ENCODE results near the gene SUN2.

The SUN2 gene

GRCh38 chr22:38750638-38751037 is 5.2 kb downstream of the SUN2 start:
- TF ChIP-seq ZBTB7A (IDR thresholded peaks at IDR 0.05; ENCODE audit: low read depth) (no peak), REST (IDR thresholded peaks at IDR 0.05; ENCODE audit: low read depth) (no peak), NFIC (IDR thresholded peaks at IDR 0.05) (no peak), CEBPB (IDR thresholded peaks at IDR 0.05) (no peak), EP300 (IDR thresholded peaks at IDR 0.05; ENCODE audit: borderline replicate concordance) (no peak), FOXM1 (IDR thresholded peaks at IDR 0.05; ENCODE audit: borderline replicate concordance, low read depth) (no peak), MAX (IDR thresholded peaks at IDR 0.05) (no peak), TAF1 (IDR thresholded peaks at IDR 0.05; ENCODE audit: low read depth) (no peak), USF1 (IDR thresholded peaks at IDR 0.05) (no peak), TEAD4 (IDR thresholded peaks at IDR 0.05) (no peak), YY1 (IDR thresholded peaks at IDR 0.05; ENCODE audit: low read depth) (no peak), CREB1 (IDR thresholded peaks at IDR 0.05; ENCODE audit: low read depth) (no peak), EGR1 (IDR thresholded peaks at IDR 0.05) (no peak), TCF12 (IDR thresholded peaks at IDR 0.05; ENCODE audit: low read depth) (no peak), RAD21 (IDR thresholded peaks at IDR 0.05; ENCODE audit: low read depth) (no peak)

GRCh38 chr22:38750104-38750503 is 5.7 kb downstream of the SUN2 start:
- TF ChIP-seq RAD21 (IDR thresholded peaks at IDR 0.05; ENCODE audit: low read depth), result no peak
- no peak for TF ChIP-seq TCF12 (IDR thresholded peaks at IDR 0.05; ENCODE audit: low read depth)
- no peak for TF ChIP-seq EP300 (IDR thresholded peaks at IDR 0.05; ENCODE audit: borderline replicate concordance)
- no peak for TF ChIP-seq FOXM1 (IDR thresholded peaks at IDR 0.05; ENCODE audit: borderline replicate concordance, low read depth)
- no peak for TF ChIP-seq ZBTB7A (IDR thresholded peaks at IDR 0.05; ENCODE audit: low read depth)
- no peak for TF ChIP-seq CREB1 (IDR thresholded peaks at IDR 0.05; ENCODE audit: low read depth)
- TF ChIP-seq REST (IDR thresholded peaks at IDR 0.05; ENCODE audit: low read depth), result no peak
- no peak for TF ChIP-seq CEBPB (IDR thresholded peaks at IDR 0.05)
- TF ChIP-seq EGR1 (IDR thresholded peaks at IDR 0.05), result no peak
- TF ChIP-seq USF1 (IDR thresholded peaks at IDR 0.05), result no peak
- no peak for TF ChIP-seq YY1 (IDR thresholded peaks at IDR 0.05; ENCODE audit: low read depth)
- TF ChIP-seq MAX (IDR thresholded peaks at IDR 0.05), result no peak
- no peak for TF ChIP-seq TEAD4 (IDR thresholded peaks at IDR 0.05)
- TF ChIP-seq NFIC (IDR thresholded peaks at IDR 0.05), result no peak
- no peak for TF ChIP-seq TAF1 (IDR thresholded peaks at IDR 0.05; ENCODE audit: low read depth)

GRCh38 chr22:38748487-38749136 is 7.2 kb downstream of the SUN2 start:
- TF ChIP-seq TAF1 (IDR thresholded peaks at IDR 0.05; ENCODE audit: low read depth) (no peak), CREB1 (IDR thresholded peaks at IDR 0.05; ENCODE audit: low read depth) (no peak), MAX (IDR thresholded peaks at IDR 0.05) (no peak), EP300 (IDR thresholded peaks at IDR 0.05; ENCODE audit: borderline replicate concordance) (no peak), TCF12 (IDR thresholded peaks at IDR 0.05; ENCODE audit: low read depth) (no peak), REST (IDR thresholded peaks at IDR 0.05; ENCODE audit: low read depth) (no peak), NFIC (IDR thresholded peaks at IDR 0.05) (no peak), FOXM1 (IDR thresholded peaks at IDR 0.05; ENCODE audit: borderline replicate concordance, low read depth) (no peak), ZBTB7A (IDR thresholded peaks at IDR 0.05; ENCODE audit: low read depth) (no peak)
